Gastrocnemius medialis (tissue), 4 donors: Measurements from ENCODE around the gene OGFR. TPM values are rescaled to one million over a fixed set of nuclear protein-coding genes. Genes with fewer than 3 reads are reported as not detected.

Source experiments
- ATAC-seq, 2 donors: fragments of 150-250 bp; one replicate each; pipeline ENCODE4 v1.9.1; 2016
- DNase-seq, 2 donors: peaks; one replicate each; pipeline ENCODE4 v3.0.0-alpha.2; 2019
- H3K27ac ChIP-seq, 4 donors: fragments of 200-600 bp; sonication (generic); 1 replicate in 1 of 4; 2 replicates in 3 of 4; pipeline ENCODE4 v1.5.1; 2016 to 2018; ENCODE audit warnings: mild to moderate bottlenecking in 2 of 4, moderate library complexity in 1 of 4
- H3K27me3 ChIP-seq, 3 donors: fragments of 200-600 bp; sonication (generic) in 2 of 3; 1 replicate in 1 of 3; 2 replicates in 2 of 3; pipeline versions ENCODE4 v1.5.1 to v1.6.0; 2016 to 2019; ENCODE audit warnings: mild to moderate bottlenecking in 1 of 3, moderate library complexity in 1 of 3
- H3K36me3 ChIP-seq, 2 donors: fragments of 200-600 bp; sonication (generic) in 1 of 2; one replicate each; pipeline ENCODE4 v1.5.1; 2017 to 2018
- H3K4me1 ChIP-seq, 2 donors: fragments of 200-600 bp; sonication (generic) in 1 of 2; one replicate each; pipeline ENCODE4 v1.5.1; 2016 to 2017; ENCODE audit warnings: mild to moderate bottlenecking in 2 of 2
- H3K4me3 ChIP-seq, 4 donors: fragments of 200-600 bp; sonication (generic) in 3 of 4; 1 replicate in 1 of 4; 2 replicates in 3 of 4; pipeline ENCODE4 v1.5.1; 2016 to 2019; ENCODE audit warnings: mild to moderate bottlenecking in 2 of 4
- H3K9me3 ChIP-seq, 3 donors: fragments of 200-600 bp; sonication (generic) in 2 of 3; 1 replicate in 1 of 3; 2 replicates in 2 of 3; pipeline ENCODE4 v1.5.1; 2016 to 2019
- POLR2A ChIP-seq, 2 donors: fragments of 450-650 bp; IDR thresholded peaks; one replicate each; pipeline ENCODE4 v1.6.1; 2017; ENCODE audit warnings: antibody characterized with exemption in 2 of 2, mild to moderate bottlenecking in 2 of 2, moderate library complexity in 2 of 2
- in situ Hi-C, 4 donors: fragments of 200-750 bp; cut with MboI; loops; one replicate each; pipeline versions ENCODE4 v1.15.0 to v1.8.0; 2017; ENCODE audit warnings: low sequenced_read_pairs in 4 of 4
- intact Hi-C: fragments of 100-400 bp; cut with DNase I; formaldehyde crosslinking; loops from one replicate; pipeline ENCODE4 v1.15.1; 2023; ENCODE audit warnings: low total_unique reads
- total RNA-seq, 4 donors: library from RNA; depleted of rRNA; stranded (reverse); fragments of >200 nt; gene quantifications; one replicate each; pipeline versions ENCODE4 v1.1.0 to v1.2.3, GENCODE V29; 2016
- TF ChIP-seq, protein P1 (sequence below), 5 experiments: fragments of 450-650 bp in 3 of 5; fragments of 200-600 bp in 2 of 5; sonication (generic) in 2 of 5; IDR thresholded peaks in 4 of 5; conservative IDR thresholded peaks in 1 of 5; 1 replicate in 4 of 5; 2 replicates in 1 of 5; pipeline ENCODE4 v1.5.1; 2016 to 2019; ENCODE audit warnings: antibody characterized with exemption in 5 of 5, mild to moderate bottlenecking in 3 of 5, moderate library complexity in 3 of 5

Gene OGFR
- total RNA-seq, 4 donors from 2014 or later: 21.9 to 52.1 (median 40.5) TPM

DNA sequence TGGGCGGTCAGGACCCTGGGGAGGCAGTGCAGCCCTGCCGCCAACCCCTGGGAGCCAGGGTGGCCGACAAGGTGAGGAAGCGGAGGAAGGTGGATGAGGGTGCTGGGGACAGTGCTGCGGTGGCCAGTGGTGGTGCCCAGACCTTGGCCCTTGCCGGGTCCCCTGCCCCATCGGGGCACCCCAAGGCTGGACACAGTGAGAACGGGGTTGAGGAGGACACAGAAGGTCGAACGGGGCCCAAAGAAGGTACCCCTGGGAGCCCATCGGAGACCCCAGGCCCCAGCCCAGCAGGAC, 8.2 kb downstream of the OGFR start:
- H3K4me1 ChIP-seq: peaks cover 2 to 7% of the 10 kb centered on the region in 2 donors
- DNase-seq: no peak

DNA sequence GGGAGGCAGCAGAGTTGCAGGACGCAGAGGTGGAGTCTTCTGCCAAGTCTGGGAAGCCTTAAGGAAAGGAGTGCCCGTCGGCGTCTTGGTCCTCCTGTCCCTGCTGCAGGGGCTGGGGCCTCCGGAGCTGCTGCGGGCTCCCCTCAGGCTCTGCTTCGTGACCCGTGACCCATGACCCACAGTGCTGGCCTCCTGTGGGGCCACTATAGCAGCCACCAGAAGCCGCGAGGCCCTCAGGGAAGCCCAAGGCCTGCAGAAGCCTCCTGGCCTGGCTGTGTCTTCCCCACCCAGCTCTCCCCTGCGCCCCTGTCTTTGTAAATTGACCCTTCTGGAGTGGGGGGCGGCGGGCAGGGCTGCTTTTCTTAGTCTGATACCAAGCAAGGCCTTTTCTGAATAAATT, 9.0 kb downstream of the OGFR start:
- no peak overlapping the region for H3K27ac ChIP-seq
- intact Hi-C loops (no loop called here), in situ Hi-C loops (no loop called here)
- H3K9me3 ChIP-seq: no peaks in the 10 kb centered on the region
- ATAC-seq (no peak), DNase-seq (no peak)
- no peak overlapping the region for H3K4me3 ChIP-seq
- TF ChIP-seq, protein P1, sequence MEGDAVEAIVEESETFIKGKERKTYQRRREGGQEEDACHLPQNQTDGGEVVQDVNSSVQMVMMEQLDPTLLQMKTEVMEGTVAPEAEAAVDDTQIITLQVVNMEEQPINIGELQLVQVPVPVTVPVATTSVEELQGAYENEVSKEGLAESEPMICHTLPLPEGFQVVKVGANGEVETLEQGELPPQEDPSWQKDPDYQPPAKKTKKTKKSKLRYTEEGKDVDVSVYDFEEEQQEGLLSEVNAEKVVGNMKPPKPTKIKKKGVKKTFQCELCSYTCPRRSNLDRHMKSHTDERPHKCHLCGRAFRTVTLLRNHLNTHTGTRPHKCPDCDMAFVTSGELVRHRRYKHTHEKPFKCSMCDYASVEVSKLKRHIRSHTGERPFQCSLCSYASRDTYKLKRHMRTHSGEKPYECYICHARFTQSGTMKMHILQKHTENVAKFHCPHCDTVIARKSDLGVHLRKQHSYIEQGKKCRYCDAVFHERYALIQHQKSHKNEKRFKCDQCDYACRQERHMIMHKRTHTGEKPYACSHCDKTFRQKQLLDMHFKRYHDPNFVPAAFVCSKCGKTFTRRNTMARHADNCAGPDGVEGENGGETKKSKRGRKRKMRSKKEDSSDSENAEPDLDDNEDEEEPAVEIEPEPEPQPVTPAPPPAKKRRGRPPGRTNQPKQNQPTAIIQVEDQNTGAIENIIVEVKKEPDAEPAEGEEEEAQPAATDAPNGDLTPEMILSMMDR (IDR thresholded peaks at IDR 0.05 in 4 of 5, conservative IDR thresholded peaks at IDR 0.05 in 1 of 5): no peak
- TF ChIP-seq POLR2A (IDR thresholded peaks at IDR 0.05): no peak
- peaks cover 6 to 9% of the 10 kb centered on the region in 2 donors for H3K4me1 ChIP-seq
- peaks cover 0 to 37% of the 10 kb centered on the region in 2 donors for H3K36me3 ChIP-seq
- peaks cover 34 to 41% (median 38%) of the 10 kb centered on the region in 3 donors for H3K27me3 ChIP-seq

More for the DNA sequence above, 8.2 kb downstream of the OGFR start:
- Histone ChIP-seq H3K27me3 (peaks cover 26 to 34% (median 31%) of the 10 kb centered on the region in 3 donors), H3K36me3 (peaks cover 0 to 44% of the 10 kb centered on the region in 2 donors), H3K9me3 (no peaks in the 10 kb centered on the region), H3K4me3 (no peak overlapping the region), H3K27ac (no peak overlapping the region)
- ATAC-seq: no peak
- intact Hi-C loops: no loop called here
- no peak for TF ChIP-seq POLR2A (IDR thresholded peaks at IDR 0.05)
- TF ChIP-seq, protein P1 (IDR thresholded peaks at IDR 0.05 in 4 of 5, conservative IDR thresholded peaks at IDR 0.05 in 1 of 5): no peak
- in situ Hi-C loops: no loop called here

DNA sequence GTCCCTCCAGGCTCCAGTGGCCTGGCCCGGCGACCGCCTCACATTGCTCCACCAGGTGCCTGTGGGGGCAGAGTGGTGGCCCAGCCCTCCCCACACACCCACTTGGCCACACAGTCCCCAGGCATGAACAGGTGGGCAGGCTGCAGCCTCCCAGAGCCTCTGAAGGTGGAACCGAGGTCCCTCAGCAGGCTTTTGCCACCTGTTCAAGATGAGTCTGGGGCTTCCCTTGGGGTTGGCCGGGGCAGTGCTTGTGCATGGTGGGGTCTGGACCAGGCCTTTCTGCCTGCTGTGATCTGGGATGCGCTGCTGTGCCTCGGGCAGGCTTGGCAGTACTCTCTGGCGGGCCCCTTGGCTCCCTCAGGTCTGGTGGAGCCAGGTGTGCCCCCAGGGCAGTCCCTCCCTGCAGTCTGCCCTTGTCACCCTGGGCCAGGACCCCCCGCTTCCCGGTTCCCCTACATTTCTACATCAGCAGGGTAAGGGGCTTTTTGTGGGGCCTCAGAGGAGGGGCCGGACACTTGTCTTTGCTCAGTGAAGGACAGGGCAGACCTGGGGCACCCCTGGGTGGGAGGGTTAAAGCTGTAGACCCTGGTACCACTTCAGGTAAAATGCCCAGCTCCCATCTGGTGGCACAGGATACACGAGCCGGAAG, 9.5 kb downstream of the OGFR start:
- DNase-seq (no peak), ATAC-seq (no peak)
- TF ChIP-seq, protein P1 (IDR thresholded peaks at IDR 0.05 in 4 of 5, conservative IDR thresholded peaks at IDR 0.05 in 1 of 5): no peak
- TF ChIP-seq POLR2A (IDR thresholded peaks at IDR 0.05): no peak
- Histone ChIP-seq H3K27ac (no peak overlapping the region), H3K36me3 (peaks cover 0 to 33% of the 10 kb centered on the region in 2 donors), H3K4me3 (no peak overlapping the region), H3K9me3 (no peaks in the 10 kb centered on the region), H3K27me3 (peaks cover 40 to 47% (median 44%) of the 10 kb centered on the region in 3 donors), H3K4me1 (peaks cover 10 to 15% of the 10 kb centered on the region in 2 donors)
- intact Hi-C loops (no loop called here), in situ Hi-C loops (no loop called here)

DNA sequence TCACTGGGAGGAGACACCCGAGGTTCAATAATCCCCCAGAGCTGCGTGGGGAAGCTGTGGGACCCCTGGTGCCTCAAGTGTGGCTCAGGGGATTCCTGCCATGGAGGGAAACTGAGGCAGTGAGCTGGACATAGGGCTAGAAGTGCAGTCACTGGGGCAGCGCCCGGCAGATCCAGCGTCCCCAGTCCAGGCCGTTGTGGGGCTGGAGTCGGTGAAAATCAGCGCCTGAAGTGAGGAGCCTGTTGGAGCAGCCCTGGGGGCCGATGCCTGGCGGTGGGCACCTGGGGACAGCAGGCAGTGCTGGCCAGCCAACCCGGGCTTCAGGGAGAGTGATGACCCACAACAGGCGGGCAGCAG, 10.1 kb downstream of the OGFR start:
- peaks cover 0 to 28% of the 10 kb centered on the region in 2 donors for H3K36me3 ChIP-seq
- peaks cover 44 to 52% (median 48%) of the 10 kb centered on the region in 3 donors for H3K27me3 ChIP-seq
- DNase-seq (no peak), ATAC-seq (no peak)
- no peaks in the 10 kb centered on the region for H3K9me3 ChIP-seq
- H3K4me3 ChIP-seq: no peak overlapping the region
- in situ Hi-C loops: no loop called here
- TF ChIP-seq POLR2A (IDR thresholded peaks at IDR 0.05): no peak
- TF ChIP-seq, protein P1 (IDR thresholded peaks at IDR 0.05 in 4 of 5, conservative IDR thresholded peaks at IDR 0.05 in 1 of 5): no peak
- no peak overlapping the region for H3K27ac ChIP-seq
- intact Hi-C loops: no loop called here
- H3K4me1 ChIP-seq: peaks cover 14 to 20% of the 10 kb centered on the region in 2 donors
